Hematopoietic multipotent progenitor cell treated with erythropoietin and hydrocortisone succinate and interleukin-3 and kit ligand, for 8 days (in vitro differentiated cells): ENCODE data around the gene SEZ6.
A peak's percentile ranks its signal among the peaks of the same experiment; 100 is the strongest.

ENCODE experiments used
- DNase-seq: peaks from one replicate; pipeline ENCODE4 v3.0.0-alpha.2; 2015

Gene SEZ6

GRCh38 chr17:28970879-28971278, 35.0 kb downstream of the SEZ6 start:
- DNase-seq, result no peak

- no peak for DNase-seq
These were observed 36.0 kb downstream of the SEZ6 start for GRCh38 chr17:28969706-28970393.

- no peak for DNase-seq
These were observed 36.9 kb downstream of the SEZ6 start for GRCh38 chr17:28968914-28969295.

- no peak for DNase-seq
These were observed 37.5 kb downstream of the SEZ6 start for GRCh38 chr17:28968231-28968913.

- no peak for DNase-seq
These were observed 38.4 kb downstream of the SEZ6 start for GRCh38 chr17:28967221-28968135.

- no peak for DNase-seq
These were observed 42.0 kb downstream of the SEZ6 start for GRCh38 chr17:28963841-28964240.

- DNase-seq, result no peak
These were observed 42.7 kb downstream of the SEZ6 start for GRCh38 chr17:28963055-28963611.

GRCh38 chr17:28961391-28961790, 44.4 kb downstream of the SEZ6 start:
- no peak for DNase-seq

GRCh38 chr17:28960256-28961061, 45.4 kb downstream of the SEZ6 start:
- no peak for DNase-seq

GRCh38 chr17:28959471-28959871, 46.4 kb downstream of the SEZ6 start:
- DNase-seq, result no peak

- no peak for DNase-seq
These were observed 46.9 kb downstream of the SEZ6 start for GRCh38 chr17:28958820-28959455.

GRCh38 chr17:28957992-28958355, 47.9 kb downstream of the SEZ6 start:
- DNase-seq, result no peak

GRCh38 chr17:28957277-28957991, 48.4 kb downstream of the SEZ6 start:
- no peak for DNase-seq

GRCh38 chr17:28956861-28957260, 49.0 kb downstream of the SEZ6 start:
- no peak for DNase-seq

GRCh38 chr17:28956112-28956511, 49.7 kb downstream of the SEZ6 start:
- no peak for DNase-seq

GRCh38 chr17:28955408-28955807, 50.4 kb downstream of the SEZ6 start:
- DNase-seq, result no peak

GRCh38 chr17:28954886-28955285, 50.9 kb downstream of the SEZ6 start:
- no peak for DNase-seq

GRCh38 chr17:28953444-28954118, 52.3 kb downstream of the SEZ6 start:
- DNase-seq, result peak; percentile 50

- DNase-seq, result peak; percentile 100
These were observed 53.5 kb downstream of the SEZ6 start for GRCh38 chr17:28951991-28952975.
